Measurements from ENCODE around the gene COL2A1. TPM values are rescaled to one million over a fixed set of nuclear protein-coding genes. Genes with fewer than 3 reads are reported as not detected.
A peak's percentile ranks its signal among the peaks of the same experiment; 100 is the strongest.

Gene COL2A1
- not detected for total RNA-seq

GRCh38 chr12:48004053-48004941, at the start of gene COL2A1:
COL2A1 (minus strand) TSS chr12:48004476; CDS start chr12:48004321, 155 bp downstream.
- CTCF ChIA-PET = interaction anchor here (1.9 kb wide), 1 partner anchor 41 kb away, joined by 6 read pairs; the partner anchor contains the start of gene TMEM106C
- H3K27ac Mint-ChIP-seq = no peak within 1 kb of the TSS
- intact Hi-C loops (cut with micrococcal nuclease) = loop anchor here (5.0 kb wide), 1 partner anchor 183 kb away; no protein-coding TSS in a partner anchor
- no peaks in the 10 kb centered on the region for H3K36me3 Mint-ChIP-seq
- POLR2A ChIA-PET = no interaction called here
- peak within 1 kb of the TSS; percentile 51 for H3K4me3 Mint-ChIP-seq
- peaks cover 36% of the 10 kb centered on the region for H3K4me1 Mint-ChIP-seq (ENCODE audit: low read depth)
- DNase-seq = peak; percentile 51
- peaks cover 85% of the 10 kb centered on the region for H3K27me3 Mint-ChIP-seq
- no peaks in the 10 kb centered on the region for H3K9me3 Mint-ChIP-seq

- H3K9me3 Mint-ChIP-seq = peaks cover 6% of the 10 kb centered on the region
- ChIA-PET POLR2A (no interaction called here), CTCF (no interaction called here)
- no peak for DNase-seq
- H3K4me1 Mint-ChIP-seq (ENCODE audit: low read depth) = no peaks in the 10 kb centered on the region
- intact Hi-C loops (cut with micrococcal nuclease) = no loop called here
- H3K27me3 Mint-ChIP-seq = no peaks in the 10 kb centered on the region
- H3K4me3 Mint-ChIP-seq = no peak overlapping the region
- peaks cover 10% of the 10 kb centered on the region for H3K36me3 Mint-ChIP-seq
- no peak overlapping the region for H3K27ac Mint-ChIP-seq
These were observed 49.6 kb upstream of the COL2A1 start for GRCh38 chr12:48053883-48054282.

- Mint-ChIP-seq H3K27ac (no peak overlapping the region), H3K9me3 (no peaks in the 10 kb centered on the region), H3K4me1 (ENCODE audit: low read depth) (no peaks in the 10 kb centered on the region), H3K4me3 (no peak overlapping the region), H3K36me3 (peaks cover 8% of the 10 kb centered on the region), H3K27me3 (no peaks in the 10 kb centered on the region)
- DNase-seq = no peak
- intact Hi-C loops (cut with micrococcal nuclease) = no loop called here
- ChIA-PET POLR2A (no interaction called here), CTCF (interaction anchor here (0.6 to 1.7 kb wide), 2 partner anchors 33 to 90 kb away, joined by 3 to 8 read pairs; partner anchors contain the start of gene TMEM106C)
These were observed 48.8 kb upstream of the COL2A1 start for GRCh38 chr12:48053122-48053521.

GRCh38 chr12:48051681-48052080, 47.4 kb upstream of the COL2A1 start:
- no peaks in the 10 kb centered on the region for H3K9me3 Mint-ChIP-seq
- peaks cover 9% of the 10 kb centered on the region for H3K36me3 Mint-ChIP-seq
- H3K4me3 Mint-ChIP-seq = no peak overlapping the region
- no peak overlapping the region for H3K27ac Mint-ChIP-seq
- CTCF ChIA-PET = interaction anchor here (0.6 to 2.2 kb wide), 4 partner anchors 44 to 567 kb away, joined by 3 to 6 read pairs (median 4); partner anchors contain the start of gene VDR
- POLR2A ChIA-PET = no interaction called here
- H3K4me1 Mint-ChIP-seq (ENCODE audit: low read depth) = no peaks in the 10 kb centered on the region
- intact Hi-C loops (cut with micrococcal nuclease) = no loop called here
- no peak for DNase-seq
- no peaks in the 10 kb centered on the region for H3K27me3 Mint-ChIP-seq

GRCh38 chr12:48050174-48050573, 45.9 kb upstream of the COL2A1 start:
- no peaks in the 10 kb centered on the region for H3K4me1 Mint-ChIP-seq (ENCODE audit: low read depth)
- H3K9me3 Mint-ChIP-seq = no peaks in the 10 kb centered on the region
- no peak for DNase-seq
- CTCF ChIA-PET = interaction anchor here (2.2 kb wide), 1 partner anchor 568 kb away, joined by 6 read pairs; no protein-coding TSS in a partner anchor
- H3K36me3 Mint-ChIP-seq = peaks cover 17% of the 10 kb centered on the region
- no peak overlapping the region for H3K27ac Mint-ChIP-seq
- no peak overlapping the region for H3K4me3 Mint-ChIP-seq
- POLR2A ChIA-PET = no interaction called here
- H3K27me3 Mint-ChIP-seq = no peaks in the 10 kb centered on the region
- intact Hi-C loops (cut with micrococcal nuclease) = no loop called here

GRCh38 chr12:48045965-48046518, 41.8 kb upstream of the COL2A1 start:
- ChIA-PET POLR2A (no interaction called here), CTCF (no interaction called here)
- Mint-ChIP-seq H3K36me3 (peaks cover 24% of the 10 kb centered on the region), H3K4me3 (no peak overlapping the region), H3K27ac (no peak overlapping the region), H3K4me1 (ENCODE audit: low read depth) (no peaks in the 10 kb centered on the region), H3K9me3 (no peaks in the 10 kb centered on the region), H3K27me3 (no peaks in the 10 kb centered on the region)
- DNase-seq = no peak
- intact Hi-C loops (cut with micrococcal nuclease) = no loop called here

- no peaks in the 10 kb centered on the region for H3K9me3 Mint-ChIP-seq
- ChIA-PET POLR2A (no interaction called here), CTCF (no interaction called here)
- peaks cover 24% of the 10 kb centered on the region for H3K36me3 Mint-ChIP-seq
- H3K27me3 Mint-ChIP-seq = no peaks in the 10 kb centered on the region
- DNase-seq = no peak
- H3K27ac Mint-ChIP-seq = no peak overlapping the region
- H3K4me1 Mint-ChIP-seq (ENCODE audit: low read depth) = no peaks in the 10 kb centered on the region
- intact Hi-C loops (cut with micrococcal nuclease) = no loop called here
- H3K4me3 Mint-ChIP-seq = no peak overlapping the region
These were observed 41.0 kb upstream of the COL2A1 start for GRCh38 chr12:48045061-48045846.

- Mint-ChIP-seq H3K9me3 (no peaks in the 10 kb centered on the region), H3K4me1 (ENCODE audit: low read depth) (no peaks in the 10 kb centered on the region), H3K27ac (no peak overlapping the region), H3K27me3 (no peaks in the 10 kb centered on the region), H3K4me3 (no peak overlapping the region), H3K36me3 (peaks cover 24% of the 10 kb centered on the region)
- ChIA-PET CTCF (no interaction called here), POLR2A (no interaction called here)
- intact Hi-C loops (cut with micrococcal nuclease) = no loop called here
- no peak for DNase-seq
These were observed 40.1 kb upstream of the COL2A1 start for GRCh38 chr12:48044396-48044795.

GRCh38 chr12:48043771-48044170, 39.5 kb upstream of the COL2A1 start:
- CTCF ChIA-PET = no interaction called here

GRCh38 chr12:48041591-48042423, 37.5 kb upstream of the COL2A1 start:
- intact Hi-C loops (cut with micrococcal nuclease) = no loop called here
- ChIA-PET CTCF (no interaction called here), POLR2A (no interaction called here)
- peaks cover 3% of the 10 kb centered on the region for H3K4me1 Mint-ChIP-seq (ENCODE audit: low read depth)
- no peak for DNase-seq
- no peaks in the 10 kb centered on the region for H3K9me3 Mint-ChIP-seq
- H3K27ac Mint-ChIP-seq = no peak overlapping the region
- peaks cover 14% of the 10 kb centered on the region for H3K36me3 Mint-ChIP-seq
- no peak overlapping the region for H3K4me3 Mint-ChIP-seq
- no peaks in the 10 kb centered on the region for H3K27me3 Mint-ChIP-seq

More at GRCh38 chr12:48043771-48044170, 39.5 kb upstream of the COL2A1 start:
- no peak for DNase-seq
- Mint-ChIP-seq H3K4me1 (ENCODE audit: low read depth) (no peaks in the 10 kb centered on the region), H3K27ac (no peak overlapping the region), H3K27me3 (no peaks in the 10 kb centered on the region), H3K9me3 (no peaks in the 10 kb centered on the region), H3K36me3 (peaks cover 20% of the 10 kb centered on the region), H3K4me3 (no peak overlapping the region)
- intact Hi-C loops (cut with micrococcal nuclease) = no loop called here
- POLR2A ChIA-PET = no interaction called here

GRCh38 chr12:48040354-48040753, 36.1 kb upstream of the COL2A1 start:
- Mint-ChIP-seq H3K27me3 (no peaks in the 10 kb centered on the region), H3K4me1 (ENCODE audit: low read depth) (peaks cover 3% of the 10 kb centered on the region), H3K4me3 (no peak overlapping the region), H3K9me3 (no peaks in the 10 kb centered on the region), H3K36me3 (peaks cover 8% of the 10 kb centered on the region), H3K27ac (no peak overlapping the region)
- POLR2A ChIA-PET = no interaction called here
- DNase-seq = no peak
- CTCF ChIA-PET = no interaction called here
- intact Hi-C loops (cut with micrococcal nuclease) = no loop called here

Data from activated CD4-positive, alpha-beta memory T cell treated with anti-CD3 and anti-CD28 coated beads for 36 hours (primary cell).